Spleen (tissue), 11 donors: ENCODE data around the gene LIF. TPM values are rescaled to one million over a fixed set of nuclear protein-coding genes. Genes with fewer than 3 reads are reported as not detected.

Source experiments
- DNase-seq: peaks from one replicate; pipeline ENCODE4 v3.0.0-alpha.2; 2020
- H3K27ac ChIP-seq, 8 donors: fragments of 200-600 bp; sonication (generic) in 7 of 8; 1 replicate in 4 of 8; 2 replicates in 4 of 8; pipeline versions ENCODE4 v1.5.0 to v1.8.0; 2016 to 2021; ENCODE audit warnings: inconsistent platforms in 4 of 8, mild to moderate bottlenecking in 4 of 8, moderate library complexity in 1 of 8
- H3K27me3 ChIP-seq, 7 donors: fragments of 200-600 bp; sonication (generic) in 6 of 7; replicated peaks in 1 of 7; 1 replicate in 4 of 7; 2 replicates in 3 of 7; pipeline versions ENCODE4 v1.5.0 to v1.8.0; 2016 to 2021; ENCODE audit warnings: inconsistent platforms in 3 of 7, mild to moderate bottlenecking in 1 of 7
- H3K36me3 ChIP-seq, 6 donors: fragments of 200-600 bp; sonication (generic) in 5 of 6; 1 replicate in 4 of 6; 2 replicates in 2 of 6; pipeline versions ENCODE4 v1.5.0 to v1.8.0; 2016 to 2021; ENCODE audit warnings: inconsistent platforms in 2 of 6
- H3K4me1 ChIP-seq, 6 donors: fragments of 200-600 bp; sonication (generic) in 5 of 6; 1 replicate in 3 of 6; 2 replicates in 3 of 6; pipeline versions ENCODE4 v1.5.0 to v1.8.0; 2016 to 2021; ENCODE audit warnings: inconsistent platforms in 3 of 6
- H3K4me3 ChIP-seq, 8 donors: fragments of 200-600 bp; sonication (generic) in 7 of 8; 1 replicate in 4 of 8; 2 replicates in 4 of 8; pipeline versions ENCODE4 v1.5.0 to v1.8.0; 2016 to 2021; ENCODE audit warnings: inconsistent platforms in 4 of 8, mild to moderate bottlenecking in 4 of 8, moderate library complexity in 2 of 8
- H3K9me3 ChIP-seq, 8 donors: fragments of 200-600 bp; sonication (generic) in 7 of 8; 1 replicate in 4 of 8; 2 replicates in 4 of 8; pipeline versions ENCODE4 v1.5.0 to v1.8.0; 2016 to 2021; ENCODE audit warnings: inconsistent platforms in 4 of 8
- POLR2A ChIP-seq, 3 donors: fragments of 450-650 bp; IDR thresholded peaks; one replicate each; pipeline ENCODE4 v1.5.1; 2017; ENCODE audit warnings: antibody characterized with exemption in 3 of 3, mild to moderate bottlenecking in 1 of 3
- POLR2AphosphoS5 ChIP-seq, 3 donors: sonication (generic); formaldehyde crosslinking; IDR thresholded peaks; one replicate each; pipeline ENCODE4 v1.5.1; 2017; ENCODE audit warnings: antibody characterized with exemption in 3 of 3
- WGBS, 5 donors: extraction: QIAGEN DNeasy Blood & Tissue Kit in 3 of 5; methylation state at CpG; one replicate each; pipeline versions ENCODE4 v1.1.5 to v1.1.7; 2013 to 2018; 5-methylcytosine and 5-hydroxymethylcytosine counted together
- intact Hi-C: fragments of 100-400 bp; cut with DNase I; formaldehyde crosslinking; loops from one replicate; pipeline ENCODE4 v1.15.0; 2023; ENCODE audit warnings: low total_unique reads
- polyA plus RNA-seq, 3 donors: library from polyadenylated mRNA; stranded (reverse); fragments of 200-250 nt; gene quantifications; one replicate each; pipeline ENCODE4 v1.2.1, GENCODE V29; 2013
- total RNA-seq, 7 donors: library from RNA; depleted of rRNA in 3 of 7; stranded (reverse); fragments of >200 nt in 3 of 7; fragmentation: NEBNext Ultra II Directional in 4 of 7; extraction: Animal tissue kit (Norgen Biotek cat#: 25700) in 4 of 7; gene quantifications; one replicate each; pipeline versions ENCODE4 v1.1.0 to v1.2.1, GENCODE V29; 2016 to 2021
- TF ChIP-seq, protein P1 (sequence below), 11 experiments: fragments of 200-600 bp in 7 of 11; fragments of 450-650 bp in 4 of 11; sonication (generic) in 4 of 11; IDR thresholded peaks in 8 of 11; conservative IDR thresholded peaks in 3 of 11; 1 replicate in 7 of 11; 2 replicates in 4 of 11; pipeline versions ENCODE4 v1.4.0 to v1.8.0; 2016 to 2021; ENCODE audit warnings: antibody characterized with exemption in 11 of 11, inconsistent platforms in 4 of 11, mild to moderate bottlenecking in 1 of 11
- donor health status: healthy with polysubstance abuse.
- donor health status: DM: no; HTN: no; CAD: no; lungs with moderate emphysema.
- donor health status: DM: no; HTN: no; CAD: no.
- donor health status: Bipolar disorder and iron deficiency.
- donor health status: healthy.
- donor health status: DM: no; HTN: no; CAD: no.
- donor health status: DM: yes; HTN: yes; CAD: no.

The LIF gene
- total and polyA plus RNA-seq, 10 donors: 0.21 to 3.2 (median 0.85) TPM; not detected in 2

DNA sequence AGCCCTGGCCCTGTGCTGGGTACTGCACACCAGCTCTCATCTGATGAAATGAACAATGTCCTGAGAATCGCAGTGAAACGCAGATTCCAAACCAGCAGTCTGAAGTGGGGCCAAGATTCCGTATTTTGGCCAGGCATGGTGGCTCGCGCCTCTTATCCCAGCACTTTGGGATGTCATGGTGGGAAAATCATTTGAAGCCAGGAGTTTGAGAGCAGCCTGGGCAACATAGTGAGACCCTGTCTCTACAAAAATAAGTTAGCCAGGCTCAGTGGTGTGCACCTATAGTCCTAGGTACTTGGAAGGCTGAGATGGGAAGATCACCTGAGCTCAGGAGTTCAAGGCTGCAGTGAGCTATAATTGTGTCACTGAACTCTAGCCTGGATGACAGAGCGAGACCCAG, 13.0 kb downstream of the LIF start:
- no peak overlapping the region for H3K27ac ChIP-seq
- peaks cover 6 to 35% (median 15%) of the 10 kb centered on the region in 6 donors for H3K4me1 ChIP-seq
- TF ChIP-seq POLR2A (IDR thresholded peaks at IDR 0.05) (no peak), POLR2AphosphoS5 (IDR thresholded peaks at IDR 0.05) (no peak)
- TF ChIP-seq, protein P1, sequence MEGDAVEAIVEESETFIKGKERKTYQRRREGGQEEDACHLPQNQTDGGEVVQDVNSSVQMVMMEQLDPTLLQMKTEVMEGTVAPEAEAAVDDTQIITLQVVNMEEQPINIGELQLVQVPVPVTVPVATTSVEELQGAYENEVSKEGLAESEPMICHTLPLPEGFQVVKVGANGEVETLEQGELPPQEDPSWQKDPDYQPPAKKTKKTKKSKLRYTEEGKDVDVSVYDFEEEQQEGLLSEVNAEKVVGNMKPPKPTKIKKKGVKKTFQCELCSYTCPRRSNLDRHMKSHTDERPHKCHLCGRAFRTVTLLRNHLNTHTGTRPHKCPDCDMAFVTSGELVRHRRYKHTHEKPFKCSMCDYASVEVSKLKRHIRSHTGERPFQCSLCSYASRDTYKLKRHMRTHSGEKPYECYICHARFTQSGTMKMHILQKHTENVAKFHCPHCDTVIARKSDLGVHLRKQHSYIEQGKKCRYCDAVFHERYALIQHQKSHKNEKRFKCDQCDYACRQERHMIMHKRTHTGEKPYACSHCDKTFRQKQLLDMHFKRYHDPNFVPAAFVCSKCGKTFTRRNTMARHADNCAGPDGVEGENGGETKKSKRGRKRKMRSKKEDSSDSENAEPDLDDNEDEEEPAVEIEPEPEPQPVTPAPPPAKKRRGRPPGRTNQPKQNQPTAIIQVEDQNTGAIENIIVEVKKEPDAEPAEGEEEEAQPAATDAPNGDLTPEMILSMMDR (IDR thresholded peaks at IDR 0.05 in 8 of 11, conservative IDR thresholded peaks at IDR 0.05 in 3 of 11): no peak
- H3K27me3 ChIP-seq: peaks cover 0 to 8% (median 0%) of the 10 kb centered on the region in 7 donors
- no peak overlapping the region for H3K4me3 ChIP-seq
- no peaks in the 10 kb centered on the region for H3K36me3 ChIP-seq
- intact Hi-C loops: no loop called here
- WGBS, 5 donors: 81 to 98% (median 94%) methylated on average over 6 of the region's 6 CpGs
- DNase-seq: no peak
- H3K9me3 ChIP-seq: no peaks in the 10 kb centered on the region

DNA sequence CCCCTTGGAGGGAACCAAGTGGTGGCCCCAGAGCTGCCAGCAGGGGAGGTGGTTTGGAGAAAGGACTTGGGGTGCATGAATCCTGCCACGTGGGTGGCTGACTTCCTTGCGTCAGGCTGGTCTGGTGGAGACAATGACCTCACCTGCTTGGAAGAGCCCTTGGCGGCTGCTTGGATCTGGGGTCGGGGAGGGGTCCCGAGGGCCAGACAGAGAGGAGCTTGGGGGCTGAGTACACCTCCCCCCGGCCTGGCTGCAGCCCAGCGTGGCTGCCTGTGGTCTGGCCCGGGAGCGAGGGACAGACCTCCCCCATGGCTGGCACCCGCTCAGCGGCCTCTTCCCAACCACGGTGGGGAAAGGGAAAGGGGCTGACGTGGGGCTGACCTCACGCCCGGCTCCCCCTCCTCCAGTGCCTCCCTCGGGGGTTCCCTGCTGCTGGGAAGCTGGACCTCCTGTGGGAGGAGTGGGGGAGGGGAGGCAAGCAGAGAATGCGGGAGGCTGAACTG, 13.8 kb downstream of the LIF start:
- Histone ChIP-seq H3K4me3 (no peak overlapping the region), H3K36me3 (no peaks in the 10 kb centered on the region), H3K9me3 (no peaks in the 10 kb centered on the region), H3K4me1 (peaks cover 6 to 43% (median 18%) of the 10 kb centered on the region in 6 donors), H3K27ac (no peak overlapping the region), H3K27me3 (peaks cover 0 to 8% (median 0%) of the 10 kb centered on the region in 7 donors)
- no peak for DNase-seq
- TF ChIP-seq POLR2AphosphoS5 (IDR thresholded peaks at IDR 0.05) (no peak), POLR2A (IDR thresholded peaks at IDR 0.05) (no peak)
- TF ChIP-seq, protein P1 (IDR thresholded peaks at IDR 0.05 in 8 of 11, conservative IDR thresholded peaks at IDR 0.05 in 3 of 11): no peak
- WGBS, 5 donors: 42 to 67% (median 55%) methylated on average over 17 of the region's 17 CpGs
- intact Hi-C loops: no loop called here

DNA sequence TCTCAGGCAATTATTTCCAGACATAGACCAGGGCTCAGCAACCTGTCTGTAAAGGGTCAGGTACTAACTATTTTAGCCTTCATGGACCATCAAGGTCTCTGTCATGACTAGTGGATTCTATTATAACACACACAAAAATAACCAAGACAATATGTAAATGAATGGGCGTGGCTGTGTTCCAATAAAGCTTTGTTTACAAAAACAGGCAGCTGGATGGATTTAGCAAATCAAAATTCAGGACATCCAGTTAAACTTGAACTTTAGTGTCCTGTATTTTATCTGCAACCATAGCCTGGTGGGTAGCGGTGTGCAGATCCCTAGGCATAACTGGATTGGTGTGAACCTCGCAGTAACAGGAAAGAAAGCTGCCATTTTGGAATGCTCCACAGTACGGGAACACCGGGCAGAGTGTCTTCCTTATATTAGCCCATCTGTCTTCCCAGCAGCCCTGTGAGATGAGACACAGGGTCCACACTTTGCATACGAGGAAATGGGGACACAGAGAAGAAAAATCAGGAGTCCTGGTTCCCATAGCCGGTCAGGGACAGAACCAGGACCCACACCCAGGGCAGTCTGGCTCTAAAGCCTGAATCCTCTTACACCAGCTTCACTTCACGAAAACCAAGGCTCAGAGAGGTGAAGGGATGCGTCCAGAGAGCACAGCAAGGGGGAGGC, 15.6 kb downstream of the LIF start:
- intact Hi-C loops: no loop called here
- H3K27me3 ChIP-seq: peaks cover 0 to 8% (median 0%) of the 10 kb centered on the region in 7 donors
- H3K4me3 ChIP-seq: no peak overlapping the region
- TF ChIP-seq POLR2A (IDR thresholded peaks at IDR 0.05) (no peak), POLR2AphosphoS5 (IDR thresholded peaks at IDR 0.05) (no peak)
- TF ChIP-seq, protein P1 (IDR thresholded peaks at IDR 0.05 in 8 of 11, conservative IDR thresholded peaks at IDR 0.05 in 3 of 11): no peak
- no peaks in the 10 kb centered on the region for H3K9me3 ChIP-seq
- no peak overlapping the region for H3K27ac ChIP-seq
- peaks cover 4 to 50% (median 24%) of the 10 kb centered on the region in 6 donors for H3K4me1 ChIP-seq
- no peak for DNase-seq
- WGBS, 5 donors: 86 to 94% (median 91%) methylated on average over 9 of the region's 9 CpGs
- no peaks in the 10 kb centered on the region for H3K36me3 ChIP-seq

DNA sequence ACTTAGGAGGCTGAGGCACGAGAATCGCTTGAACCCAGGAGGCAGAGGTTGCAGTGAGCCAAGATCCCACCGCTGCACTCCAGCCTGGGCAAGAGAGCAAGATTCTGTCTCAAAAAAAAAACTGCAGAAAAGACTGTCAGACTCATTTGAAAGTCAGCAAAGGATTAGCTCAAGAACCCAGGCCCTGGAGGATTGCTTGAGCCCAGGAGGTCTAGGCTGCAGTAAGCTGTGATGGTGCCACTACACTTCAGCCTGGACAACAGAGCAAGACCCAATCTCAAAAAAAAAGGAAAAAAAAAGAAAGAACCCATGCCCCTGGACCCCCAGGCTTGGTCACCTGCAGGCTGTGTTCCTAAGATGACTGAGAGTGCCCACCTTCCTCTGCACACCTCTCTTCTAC, 16.2 kb downstream of the LIF start:
- TF ChIP-seq, protein P1 (IDR thresholded peaks at IDR 0.05 in 8 of 11, conservative IDR thresholded peaks at IDR 0.05 in 3 of 11): no peak
- Histone ChIP-seq H3K4me3 (no peak overlapping the region), H3K27ac (no peak overlapping the region), H3K4me1 (peaks cover 0 to 49% (median 21%) of the 10 kb centered on the region in 6 donors), H3K36me3 (no peaks in the 10 kb centered on the region), H3K27me3 (peaks cover 0 to 8% (median 0%) of the 10 kb centered on the region in 7 donors), H3K9me3 (no peaks in the 10 kb centered on the region)
- intact Hi-C loops: no loop called here
- WGBS, 5 donors: 95 to 100% (median 98%) methylated on average over 3 of the region's 3 CpGs
- DNase-seq: no peak
